GM12878 (cell line): ENCODE results near the gene EPAS1. TPM values are rescaled to one million over a fixed set of nuclear protein-coding genes. Genes with fewer than 3 reads are reported as not detected.

Experiments used
- ATAC-seq: fragments of 200-7000 bp; cut with Tn5 transposase; 3 replicates; pipeline ENCODE4 v1.9.1; 2020; ENCODE audit warnings: mild to moderate bottlenecking, moderate library complexity
- BruUV-seq: library from RNA; stranded (reverse); fragments of 400-500 nt; replicated peaks from 2 replicates; lab custom pipeline; 2021; lab: Mats Ljungman, UMichigan
- CTCF ChIA-PET: fragments of 300-600 bp; sonication (Branson Sonifier 250); formaldehyde crosslinking; extraction: SDS; loops from one replicate; lab custom pipeline; 2021; ENCODE audit warnings: inconsistent platforms; lab: Yijun Ruan, JAX
- POLR2A ChIA-PET: fragments of 350-600 bp; formaldehyde crosslinking; extraction: SDS; loops from one replicate; lab custom pipeline; 2021; ENCODE audit warnings: inconsistent platforms; lab: Charles Lee
- RAD21 ChIA-PET: fragments of 300-600 bp; sonication (Branson Sonifier 250); formaldehyde crosslinking; loops from one replicate; lab custom pipeline; 2023; ENCODE audit warnings: antibody characterized with exemption; ENCODE audit not compliant: unreplicated experiment; lab: Charles Lee
- SMC1A ChIA-PET: fragments of 300-600 bp; sonication (Branson Sonifier 250); formaldehyde crosslinking; loops from one replicate; lab custom pipeline; 2023; ENCODE audit not compliant: unreplicated experiment, uncharacterized antibody; lab: Charles Lee
- DNase-seq: peaks from one replicate; pipeline ENCODE4 v3.0.0-alpha.2; 2011; ENCODE audit warnings: low read depth, low spot score
- FAIRE-seq: peaks from 3 replicates; lab custom pipeline; 2011; peaks lifted over from hg19 to GRCh38; lab: Jason Lieb, UNC
- H2AFZ ChIP-seq: 2 replicates; pipeline ENCODE4 v1.6.0; 2011; ENCODE audit warnings: low read depth, low read length, control low read depth; ENCODE audit not compliant: control insufficient read depth
- H3K27ac ChIP-seq: 2 replicates; pipeline ENCODE4 v1.5.1; 2011; ENCODE audit warnings: control low read depth; ENCODE audit not compliant: control insufficient read depth, insufficient read depth
- H3K27me3 ChIP-seq, 2 experiments: replicated peaks in 1 of 2; 2 replicates each; pipeline versions ENCODE4 v1.6.0 to v1.6.1; 2011; ENCODE audit warnings: low read length in 1 of 2; ENCODE audit not compliant: control insufficient read depth in 2 of 2, insufficient read depth in 2 of 2
- H3K36me3 ChIP-seq, 2 experiments: 2 replicates each; pipeline ENCODE4 v1.5.1; 2011; ENCODE audit warnings: low read length in 1 of 2; ENCODE audit not compliant: control insufficient read depth in 2 of 2, insufficient read depth in 2 of 2
- H3K4me1 ChIP-seq: 2 replicates; pipeline ENCODE4 v1.6.1; 2011; ENCODE audit warnings: mild to moderate bottlenecking, low read length, moderate library complexity, mixed read lengths; ENCODE audit not compliant: control insufficient read depth, insufficient read depth
- H3K4me2 ChIP-seq: 2 replicates; pipeline ENCODE4 v1.6.0; 2011; ENCODE audit warnings: control low read depth; ENCODE audit not compliant: control insufficient read depth, insufficient read depth
- H3K4me3 ChIP-seq: fragments of 200-600 bp; sonication (generic); 2 replicates; pipeline ENCODE4 v1.5.1; 2016
- H3K79me2 ChIP-seq: 2 replicates; pipeline ENCODE4 v1.6.0; 2011; ENCODE audit warnings: low read length; ENCODE audit not compliant: control insufficient read depth, insufficient read depth
- H3K9ac ChIP-seq: 2 replicates; pipeline ENCODE4 v1.8.0; 2011; ENCODE audit warnings: low read length, control low read depth, mixed read lengths; ENCODE audit not compliant: control insufficient read depth, insufficient read depth
- H3K9me3 ChIP-seq: replicated peaks from 3 replicates; pipeline ENCODE4 v1.5.1; 2011; ENCODE audit warnings: mild to moderate bottlenecking, low read length; ENCODE audit not compliant: control insufficient read depth, insufficient read depth
- H4K20me1 ChIP-seq: 2 replicates; pipeline ENCODE4 v1.6.0; 2011; ENCODE audit not compliant: control insufficient read depth, insufficient read depth
- BCLAF1 ChIP-seq: fragments of 450-650 bp; IDR thresholded peaks from 2 replicates; pipeline ENCODE4 v1.6.1; 2017; ENCODE audit warnings: antibody characterized with exemption, mild to moderate bottlenecking, moderate library complexity
- FOXM1 ChIP-seq: IDR thresholded peaks from 2 replicates; pipeline ENCODE4 v1.6.1; 2012; ENCODE audit warnings: low read depth, mild to moderate bottlenecking, inconsistent platforms, low read length, moderate library complexity
- HDAC6 ChIP-seq: fragments of 200-600 bp; sonication (generic); IDR thresholded peaks from one replicate; pipeline ENCODE4 v1.8.0; 2017; ENCODE audit warnings: antibody characterized with exemption; ENCODE audit not compliant: unreplicated experiment
- IKZF1 ChIP-seq: fragments of 450-650 bp; conservative IDR thresholded peaks from 2 replicates; pipeline ENCODE4 v1.6.1; 2017; ENCODE audit warnings: antibody characterized with exemption, mild to moderate bottlenecking
- MAX ChIP-seq: IDR thresholded peaks from 2 replicates; pipeline ENCODE4 v1.6.1; 2012; ENCODE audit warnings: low read depth, low read length, improper control_type of control experiment
- NFIC ChIP-seq: IDR thresholded peaks from 2 replicates; pipeline ENCODE4 v1.6.1; 2012; ENCODE audit warnings: low read depth, mild to moderate bottlenecking, inconsistent platforms, low read length, moderate library complexity
- NFYB ChIP-seq: IDR thresholded peaks from 2 replicates; pipeline ENCODE4 v1.6.1; 2011; ENCODE audit warnings: low read depth, mild to moderate bottlenecking, low read length, improper control_type of control experiment, moderate library complexity; ENCODE audit not compliant: insufficient read depth
- NR2C2 ChIP-seq: IDR thresholded peaks from 2 replicates; pipeline ENCODE4 v1.6.1; 2011; ENCODE audit warnings: borderline replicate concordance, low read depth; ENCODE audit not compliant: control insufficient read depth, insufficient read length
- PML ChIP-seq: IDR thresholded peaks from 2 replicates; pipeline ENCODE4 v1.6.1; 2012; ENCODE audit warnings: low read length, inconsistent platforms
- RFX5 ChIP-seq: IDR thresholded peaks from 2 replicates; pipeline ENCODE4 v1.6.1; 2011; ENCODE audit warnings: low read depth, low read length, improper control_type of control experiment
- YY1 ChIP-seq: IDR thresholded peaks from 2 replicates; pipeline ENCODE4 v1.6.1; 2011; ENCODE audit warnings: low read depth, mild to moderate bottlenecking, low read length
- ZBTB33 ChIP-seq: fragments of 450-650 bp; IDR thresholded peaks from 2 replicates; pipeline ENCODE4 v1.6.1; 2017; ENCODE audit warnings: mild to moderate bottlenecking
- ZSCAN29 ChIP-seq: fragments of 450-650 bp; IDR thresholded peaks from 2 replicates; pipeline ENCODE4 v1.6.1; 2017; ENCODE audit warnings: mild to moderate bottlenecking, moderate library complexity
- ZZZ3 ChIP-seq: IDR thresholded peaks from 2 replicates; pipeline ENCODE4 v1.6.1; 2011; ENCODE audit warnings: low read depth; ENCODE audit not compliant: control insufficient read depth, insufficient read length
- whole genome bisulfite sequencing: methylation state at CpG from one replicate; pipeline ENCODE4 v1.1.6; 2016; ENCODE audit warnings: low lambda C conversion rate; ENCODE audit not compliant: insufficient replicate concordance, insufficient coverage; ENCODE audit errors: missing lambda C conversion rate; 5-methylcytosine and 5-hydroxymethylcytosine counted together
- in situ Hi-C: fragments of 300-500 bp; cut with MboI; formaldehyde crosslinking; loops from 9 replicates; pipeline ENCODE4 v1.14.3; 2018; ENCODE audit warnings: mixed read lengths
- intact Hi-C: fragments of 100-400 bp; cut with micrococcal nuclease; formaldehyde crosslinking; loops from one replicate; pipeline ENCODE4 v1.14.2; 2022; ENCODE audit not compliant: unreplicated experiment
- polyA plus RNA-seq, 11 experiments: library from polyadenylated mRNA; depleted of rRNA in 4 of 11; unstranded in 6 of 11; stranded (reverse) in 5 of 11; fragments of >200 nt; fragmentation: Nextera tagmentation in 4 of 11; fragmentation: Illumina TruSeq in 1 of 11; extraction: Ambion mirVana in 4 of 11; extraction: Trizol in 1 of 11; gene quantifications; 1 replicate in 1 of 11; 2 replicates in 10 of 11; pipeline versions ENCODE4 v1.2.1 to v1.2.3, GENCODE V29; 2011 to 2016; ENCODE audit warnings: inconsistent platforms in 2 of 11, missing spikeins in 2 of 11, low read depth in 1 of 11
- total RNA-seq, 4 experiments: library from RNA; depleted of rRNA in 3 of 4; stranded (reverse); fragments of >200 nt in 3 of 4; fragmentation: Illumina TruSeq in 1 of 4; extraction: Trizol in 1 of 4; gene quantifications; 2 replicates each; pipeline versions ENCODE4 v1.2.1 to v1.2.3, GENCODE V29; 2013 to 2021

EPAS1 gene
- total and polyA plus RNA-seq, 10 of the 15 experiments (the other 5 are each of a cell fraction or from before 2014, with no cell fraction given), result 0.11 to 22.0 (median 1.3) TPM; not detected in 1

GRCh38 chr2:46338674-46339073, 41.5 kb downstream of the EPAS1 start (continued):
- TF ChIP-seq BCLAF1 (no peak), ZSCAN29 (no peak), IKZF1 (no peak), ZBTB33 (no peak)

GRCh38 chr2:46339200-46339599, 42.0 kb downstream of the EPAS1 start:
- Histone ChIP-seq H3K79me2 (no peaks in the 10 kb centered on the region), H2AFZ (no peak overlapping the region), H3K4me3 (no peak overlapping the region), H3K27me3 (peaks cover 0 to 4% of the 10 kb centered on the region in 2 experiments; a peak in 2 of 4 replicates), H3K9me3 (no peaks in the 10 kb centered on the region), H3K4me1 (no peaks in the 10 kb centered on the region), H4K20me1 (no peaks in the 10 kb centered on the region; the same call in 1 of the 2 replicates), H3K4me2 (no peak overlapping the region), H3K9ac (no peak overlapping the region), H3K36me3 (no peaks in the 10 kb centered on the region), H3K27ac (no peak overlapping the region)
- in situ Hi-C loops, result no loop called here
- ChIA-PET SMC1A (interaction anchor here (0.8 to 2.2 kb wide), 8 partner anchors 10 to 276 kb away, joined by 3 to 12 read pairs (median 4); no protein-coding TSS in a partner anchor), POLR2A (interaction anchor here (0.8 kb wide), 1 partner anchor 17 kb away, joined by 3 read pairs; no protein-coding TSS in a partner anchor), RAD21 (interaction anchor here (1.1 to 1.7 kb wide), 2 partner anchors 21 to 24 kb away, joined by 5 to 6 read pairs; no protein-coding TSS in a partner anchor), CTCF (interaction anchor here (1.3 to 2.6 kb wide), 5 partner anchors 9 to 346 kb away, joined by 3 to 9 read pairs (median 6); no protein-coding TSS in a partner anchor)
- no TSS peak for BruUV-seq
- ATAC-seq (no peak), DNase-seq (no peak), FAIRE-seq (no peak)
- intact Hi-C loops, result no loop called here
- 13% methylated on average over 6 of the region's 6 CpGs for WGBS
- TF ChIP-seq NFIC (no peak), RFX5 (no peak), MAX (no peak), NR2C2 (no peak), HDAC6 (no peak), YY1 (no peak), FOXM1 (no peak), NFYB (no peak), PML (no peak), ZZZ3 (no peak)
